ENCODE results near the gene FRMD7.
"Not testable (repeated sequence)": the region's sequence is repeated elsewhere in the genome, so short reads cannot be mapped to it uniquely, and the experiment has no call there.

FRMD7 gene

GRCh38 chrX:132127743-132128142, at the start of gene FRMD7:
FRMD7 (minus strand) TSS chrX:132128020; CDS start chrX:132127844, 176 bp downstream.
- DNase-seq: no peak

GRCh38 chrX:132173647-132174046, 45.8 kb upstream of the FRMD7 start:
- DNase-seq: no peak

GRCh38 chrX:132171881-132172280, 44.1 kb upstream of the FRMD7 start:
- no peak for DNase-seq

- DNase-seq: no peak
Observed at GRCh38 chrX:132171478-132171877, 43.7 kb upstream of the FRMD7 start.

- no peak for DNase-seq
Observed at GRCh38 chrX:132169554-132169953, 41.7 kb upstream of the FRMD7 start.

GRCh38 chrX:132165651-132166050, 37.8 kb upstream of the FRMD7 start:
- DNase-seq: no peak

- DNase-seq: no peak
Observed at GRCh38 chrX:132165005-132165404, 37.2 kb upstream of the FRMD7 start.

GRCh38 chrX:132163094-132163493, 35.3 kb upstream of the FRMD7 start:
- DNase-seq: not testable (repeated sequence)

GRCh38 chrX:132153166-132153565, 25.3 kb upstream of the FRMD7 start:
- DNase-seq: no peak

GRCh38 chrX:132146456-132146855, 18.6 kb upstream of the FRMD7 start:
- DNase-seq: no peak

GRCh38 chrX:132144061-132144460, 16.2 kb upstream of the FRMD7 start:
- DNase-seq: no peak

GRCh38 chrX:132125906-132126305, 1.9 kb downstream of the FRMD7 start:
- no peak for DNase-seq

- DNase-seq: no peak
Observed at GRCh38 chrX:132120913-132121312, 6.9 kb downstream of the FRMD7 start.

GRCh38 chrX:132119821-132120515, 7.9 kb downstream of the FRMD7 start:
- DNase-seq: no peak

- no peak for DNase-seq
Observed at GRCh38 chrX:132119283-132119682, 8.5 kb downstream of the FRMD7 start.

GRCh38 chrX:132118358-132118757, 9.5 kb downstream of the FRMD7 start:
- DNase-seq: no peak

- DNase-seq: no peak
Observed at GRCh38 chrX:132115792-132116191, 12.0 kb downstream of the FRMD7 start.

GRCh38 chrX:132114607-132115006, 13.2 kb downstream of the FRMD7 start:
- DNase-seq: no peak

- no peak for DNase-seq
Observed at GRCh38 chrX:132107291-132107690, 20.5 kb downstream of the FRMD7 start.

- no peak for DNase-seq
Observed at GRCh38 chrX:132101799-132102198, 26.0 kb downstream of the FRMD7 start.

- DNase-seq: no peak
Observed at GRCh38 chrX:132101206-132101605, 26.6 kb downstream of the FRMD7 start.

GRCh38 chrX:132098704-132099103, 29.1 kb downstream of the FRMD7 start:
- DNase-seq: not testable (repeated sequence)

- DNase-seq: no peak
Observed at GRCh38 chrX:132094164-132094563, 33.7 kb downstream of the FRMD7 start.

GRCh38 chrX:132093239-132093860, 34.5 kb downstream of the FRMD7 start:
- DNase-seq: no peak

All from amniotic stem cell (primary cell).